NB4 (cell line): Measurements from ENCODE around the gene PAPPA2.

ENCODE experiments used
- MYC ChIP-seq: IDR thresholded peaks from 2 replicates; pipeline ENCODE4 v1.6.1; 2011; ENCODE audit warnings: low read depth, low read length
- TF ChIP-seq, protein P1 (sequence below): IDR thresholded peaks from one replicate; pipeline ENCODE4 v1.5.1; 2012; ENCODE audit warnings: low read depth, low read length

DNA sequence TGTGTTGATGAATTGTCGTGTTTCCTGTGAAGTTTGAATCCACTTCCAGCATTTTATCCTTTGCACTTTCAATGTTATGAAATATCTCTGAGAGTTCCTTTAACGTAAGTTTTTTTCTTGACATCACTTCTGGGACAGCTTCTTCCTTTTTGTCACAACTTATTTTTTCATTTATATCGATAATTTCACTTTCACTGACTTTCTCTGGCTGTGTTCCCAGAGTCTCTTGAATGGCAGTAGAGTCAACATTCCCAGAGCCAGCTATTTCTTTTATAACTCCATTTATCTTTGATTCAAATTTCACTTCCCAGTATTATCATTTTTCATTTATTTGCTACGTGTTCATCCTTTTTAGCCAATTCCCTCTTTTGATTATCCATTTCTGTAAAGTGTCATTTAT lies 256.5 kb downstream of the PAPPA2 start:
- TF ChIP-seq, protein P1, sequence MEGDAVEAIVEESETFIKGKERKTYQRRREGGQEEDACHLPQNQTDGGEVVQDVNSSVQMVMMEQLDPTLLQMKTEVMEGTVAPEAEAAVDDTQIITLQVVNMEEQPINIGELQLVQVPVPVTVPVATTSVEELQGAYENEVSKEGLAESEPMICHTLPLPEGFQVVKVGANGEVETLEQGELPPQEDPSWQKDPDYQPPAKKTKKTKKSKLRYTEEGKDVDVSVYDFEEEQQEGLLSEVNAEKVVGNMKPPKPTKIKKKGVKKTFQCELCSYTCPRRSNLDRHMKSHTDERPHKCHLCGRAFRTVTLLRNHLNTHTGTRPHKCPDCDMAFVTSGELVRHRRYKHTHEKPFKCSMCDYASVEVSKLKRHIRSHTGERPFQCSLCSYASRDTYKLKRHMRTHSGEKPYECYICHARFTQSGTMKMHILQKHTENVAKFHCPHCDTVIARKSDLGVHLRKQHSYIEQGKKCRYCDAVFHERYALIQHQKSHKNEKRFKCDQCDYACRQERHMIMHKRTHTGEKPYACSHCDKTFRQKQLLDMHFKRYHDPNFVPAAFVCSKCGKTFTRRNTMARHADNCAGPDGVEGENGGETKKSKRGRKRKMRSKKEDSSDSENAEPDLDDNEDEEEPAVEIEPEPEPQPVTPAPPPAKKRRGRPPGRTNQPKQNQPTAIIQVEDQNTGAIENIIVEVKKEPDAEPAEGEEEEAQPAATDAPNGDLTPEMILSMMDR = no peak
- TF ChIP-seq MYC = no peak
